ENCODE results near the gene DPH1.
A peak's percentile ranks its signal among the peaks of the same experiment; 100 is the strongest.

Gene DPH1

GRCh38 chr17:2022647-2023240 is 7.2 kb upstream of the DPH1 start:
- Histone ChIP-seq H3K4me3 (ENCODE audit: low read length) (no peak overlapping the region), H3K9ac (ENCODE audit: low read length) (no peak overlapping the region), H3K4me1 (ENCODE audit: control insufficient read depth, low read depth, low read length) (no peaks in the 10 kb centered on the region), H3K9me3 (ENCODE audit: control insufficient read depth, low read depth, low read length) (no peaks in the 10 kb centered on the region), H3K36me3 (ENCODE audit: control insufficient read depth, low read depth, low read length) (no peaks in the 10 kb centered on the region), H3K27me3 (ENCODE audit: control insufficient read depth, insufficient read depth, low read length) (peaks cover 95% of the 10 kb centered on the region), H3K27ac (ENCODE audit: low read length) (no peak overlapping the region)

DNA sequence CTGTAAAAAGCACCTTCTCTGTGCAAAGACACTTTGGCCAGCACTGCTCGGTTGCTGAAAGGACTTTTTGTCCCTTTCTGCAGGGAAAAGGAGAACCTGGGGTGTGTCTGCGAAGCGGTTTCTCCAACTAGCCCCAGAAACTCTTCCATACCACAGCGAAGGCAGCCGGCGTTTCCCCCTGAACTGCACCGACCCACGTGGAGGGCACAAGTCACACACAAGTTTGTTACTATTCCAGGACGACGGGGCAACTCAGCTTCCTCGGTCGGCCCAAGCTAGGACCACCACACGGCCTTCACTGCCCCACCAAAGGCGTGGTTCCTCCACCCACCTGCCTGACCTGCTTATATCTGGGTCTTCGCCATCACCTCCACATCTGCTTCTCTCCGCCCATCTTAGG is 6.7 kb upstream of the DPH1 start:
- Histone ChIP-seq H3K4me1 (ENCODE audit: control insufficient read depth, low read depth, low read length) (no peaks in the 10 kb centered on the region), H3K9ac (ENCODE audit: low read length) (no peak overlapping the region), H3K27me3 (ENCODE audit: control insufficient read depth, insufficient read depth, low read length) (peaks cover 95% of the 10 kb centered on the region), H3K4me3 (ENCODE audit: low read length) (no peak overlapping the region), H3K9me3 (ENCODE audit: control insufficient read depth, low read depth, low read length) (no peaks in the 10 kb centered on the region), H3K36me3 (ENCODE audit: control insufficient read depth, low read depth, low read length) (no peaks in the 10 kb centered on the region), H3K27ac (ENCODE audit: low read length) (no peak overlapping the region)

DNA sequence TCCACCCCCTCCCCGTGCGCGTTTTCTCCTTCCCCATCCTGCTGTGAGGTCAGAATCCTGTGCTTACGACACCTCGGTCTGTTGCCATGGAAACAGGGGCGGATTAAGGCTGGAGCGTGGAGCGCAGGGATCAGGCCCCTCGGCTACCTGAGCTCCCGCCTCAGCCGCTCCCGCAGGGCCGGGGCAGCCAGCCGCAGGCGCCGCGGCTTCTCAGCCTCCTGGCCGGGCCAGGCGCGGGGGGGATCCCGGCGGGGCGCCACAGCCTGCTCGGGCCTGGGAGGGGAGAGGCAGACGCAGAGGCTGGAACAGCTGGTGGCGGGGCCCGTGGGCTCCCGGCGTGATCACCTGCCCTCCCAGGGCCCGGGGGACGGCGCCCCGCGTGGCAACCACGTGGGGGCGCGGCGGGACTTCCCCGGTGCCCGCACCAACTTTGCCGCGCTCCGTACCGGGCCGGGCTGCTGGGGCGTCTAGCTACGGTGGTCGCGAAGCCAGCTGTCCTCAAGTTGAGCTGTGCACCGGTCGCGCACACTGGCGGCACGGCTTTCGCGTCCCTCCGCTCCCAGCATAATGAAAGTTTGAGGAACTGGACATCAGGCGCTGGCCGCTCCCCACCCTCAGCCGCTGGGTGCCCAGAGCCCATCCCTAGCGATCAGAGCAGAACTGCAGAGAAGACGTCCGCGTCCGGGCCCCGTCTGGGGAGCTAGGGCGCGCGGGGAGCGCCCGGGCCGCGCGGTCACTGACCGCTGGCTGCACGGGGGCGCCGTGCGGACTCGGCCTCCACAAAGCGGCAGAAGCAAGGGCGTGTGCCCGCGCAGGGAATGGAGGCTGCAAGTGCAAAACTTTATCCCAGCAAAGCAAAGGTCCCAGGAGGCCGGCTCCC is 6.0 kb upstream of the DPH1 start:
- no peaks in the 10 kb centered on the region for H3K36me3 ChIP-seq (ENCODE audit: control insufficient read depth, low read depth, low read length)
- H3K4me1 ChIP-seq (ENCODE audit: control insufficient read depth, low read depth, low read length), result no peaks in the 10 kb centered on the region
- no peak overlapping the region for H3K9ac ChIP-seq (ENCODE audit: low read length)
- peak overlapping the region; percentile 42 for H3K4me3 ChIP-seq (ENCODE audit: low read length)
- H3K27me3 ChIP-seq (ENCODE audit: control insufficient read depth, insufficient read depth, low read length), result peaks cover 95% of the 10 kb centered on the region
- no peak overlapping the region for H3K27ac ChIP-seq (ENCODE audit: low read length)
- no peaks in the 10 kb centered on the region for H3K9me3 ChIP-seq (ENCODE audit: control insufficient read depth, low read depth, low read length)

DNA sequence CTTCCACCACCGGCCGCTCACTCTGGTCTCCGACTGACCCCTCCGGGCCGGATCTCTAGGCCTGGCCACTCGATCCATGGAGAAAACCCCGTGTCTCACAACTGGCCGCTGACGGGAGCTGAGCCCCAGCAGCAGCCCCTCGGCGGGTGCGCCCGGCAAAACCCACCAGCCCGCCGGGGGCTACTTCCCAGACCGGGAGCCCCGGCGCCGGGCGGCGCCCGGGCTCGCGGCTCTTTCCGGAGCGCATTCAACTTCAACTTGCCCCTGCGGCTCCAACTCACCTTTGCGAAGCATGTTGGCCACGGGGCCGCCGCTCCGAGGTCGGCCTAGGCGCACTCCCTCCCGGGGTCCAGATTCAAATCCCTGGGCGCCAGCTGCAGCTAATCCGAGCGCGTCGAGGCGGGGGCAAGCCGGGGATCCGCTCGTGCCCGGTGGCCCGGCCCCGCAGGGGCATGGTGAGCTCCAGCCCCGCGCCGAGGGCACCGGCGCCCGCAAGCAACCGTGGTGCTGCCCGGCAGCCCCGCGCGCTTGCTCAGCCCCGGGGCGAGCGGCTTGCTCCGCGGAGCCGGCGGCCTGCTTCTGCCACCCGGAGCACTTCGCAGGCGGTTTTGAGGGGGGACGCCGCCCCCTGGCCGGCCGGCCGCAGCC is 5.3 kb upstream of the DPH1 start:
- peak overlapping the region; percentile 42 for H3K4me3 ChIP-seq (ENCODE audit: low read length)
- H3K9me3 ChIP-seq (ENCODE audit: control insufficient read depth, low read depth, low read length), result no peaks in the 10 kb centered on the region
- peaks cover 95% of the 10 kb centered on the region for H3K27me3 ChIP-seq (ENCODE audit: control insufficient read depth, insufficient read depth, low read length)
- H3K27ac ChIP-seq (ENCODE audit: low read length), result no peak overlapping the region
- H3K9ac ChIP-seq (ENCODE audit: low read length), result no peak overlapping the region
- H3K4me1 ChIP-seq (ENCODE audit: control insufficient read depth, low read depth, low read length), result peaks cover 3% of the 10 kb centered on the region
- H3K36me3 ChIP-seq (ENCODE audit: control insufficient read depth, low read depth, low read length), result no peaks in the 10 kb centered on the region

DNA sequence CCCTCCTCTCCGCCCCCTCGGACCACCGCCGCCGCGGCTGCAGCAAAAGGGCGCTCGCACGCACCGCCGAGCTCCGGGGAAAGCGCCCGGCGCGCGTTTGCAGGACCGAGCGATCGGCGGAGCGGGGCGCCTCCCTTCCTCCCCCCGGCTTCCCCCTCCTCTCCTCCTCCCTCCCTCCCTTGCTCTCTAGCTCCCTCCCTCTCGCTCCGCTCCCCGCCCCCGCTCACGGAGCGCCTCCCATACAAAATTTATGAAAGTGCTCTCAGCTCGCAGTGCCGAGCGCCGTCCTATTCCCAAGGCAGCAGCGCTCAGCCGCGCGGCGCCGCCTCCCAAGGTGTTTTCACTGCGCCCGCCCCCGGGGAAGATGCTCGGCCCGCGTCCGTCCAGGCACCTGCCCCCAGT is 4.7 kb upstream of the DPH1 start, which contains the start of gene RTN4RL1:
TSS of gene RTN4RL1 (minus strand) at position 115 of the 402 bp plus-strand sequence. CDS start 469 bp downstream, outside the sequence.
- Histone ChIP-seq H3K27me3 (ENCODE audit: control insufficient read depth, insufficient read depth, low read length) (peaks cover 91% of the 10 kb centered on the region), H3K4me3 (ENCODE audit: low read length) (peak within 1 kb of the TSS; percentile 42), H3K9me3 (ENCODE audit: control insufficient read depth, low read depth, low read length) (no peaks in the 10 kb centered on the region), H3K9ac (ENCODE audit: low read length) (no peak within 1 kb of the TSS), H3K4me1 (ENCODE audit: control insufficient read depth, low read depth, low read length) (peaks cover 4% of the 10 kb centered on the region), H3K36me3 (ENCODE audit: control insufficient read depth, low read depth, low read length) (no peaks in the 10 kb centered on the region), H3K27ac (ENCODE audit: low read length) (no peak within 1 kb of the TSS)

DNA sequence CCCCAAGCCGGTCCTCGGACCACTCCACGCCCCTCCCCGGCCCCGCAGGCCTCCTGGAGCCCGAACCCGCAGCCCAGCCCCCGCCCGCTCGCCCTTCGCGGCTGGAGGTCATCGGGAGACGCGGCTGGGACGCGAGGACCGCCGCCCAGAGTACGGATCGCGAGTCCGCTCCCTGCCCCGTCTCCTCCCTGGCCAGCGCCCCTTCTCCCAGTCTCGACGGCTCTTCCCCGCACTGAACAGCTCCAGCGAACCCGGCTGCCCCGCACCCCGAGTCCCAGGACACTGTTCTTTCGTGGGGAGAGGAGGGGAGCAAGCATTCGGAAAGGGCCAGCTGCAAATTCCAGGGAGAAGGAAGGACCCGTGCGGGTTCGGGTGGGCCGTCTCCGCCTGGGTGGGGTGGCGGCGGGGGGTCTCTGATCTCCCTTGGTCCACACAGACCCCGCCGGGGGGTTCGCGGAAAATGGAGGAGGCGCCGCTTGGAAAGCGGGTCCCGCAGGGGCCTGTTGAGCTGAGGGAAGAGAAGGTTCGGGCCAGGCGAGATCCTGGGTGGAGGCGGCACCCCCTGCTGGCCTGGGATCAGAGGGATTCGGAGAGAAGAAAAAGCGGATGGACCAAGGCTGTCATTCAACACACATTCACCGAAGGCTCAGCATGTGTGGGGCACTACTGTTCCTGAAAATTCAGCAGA is 4.2 kb upstream of the DPH1 start:
- peaks cover 86% of the 10 kb centered on the region for H3K27me3 ChIP-seq (ENCODE audit: control insufficient read depth, insufficient read depth, low read length)
- H3K9ac ChIP-seq (ENCODE audit: low read length), result no peak overlapping the region
- H3K9me3 ChIP-seq (ENCODE audit: control insufficient read depth, low read depth, low read length), result no peaks in the 10 kb centered on the region
- peak overlapping the region; percentile 42 for H3K4me3 ChIP-seq (ENCODE audit: low read length)
- H3K36me3 ChIP-seq (ENCODE audit: control insufficient read depth, low read depth, low read length), result no peaks in the 10 kb centered on the region
- H3K27ac ChIP-seq (ENCODE audit: low read length), result no peak overlapping the region
- peaks cover 5% of the 10 kb centered on the region for H3K4me1 ChIP-seq (ENCODE audit: control insufficient read depth, low read depth, low read length)

- Histone ChIP-seq H3K9ac (ENCODE audit: low read length) (no peak overlapping the region), H3K4me3 (ENCODE audit: low read length) (no peak overlapping the region), H3K27me3 (ENCODE audit: control insufficient read depth, insufficient read depth, low read length) (peaks cover 72% of the 10 kb centered on the region), H3K9me3 (ENCODE audit: control insufficient read depth, low read depth, low read length) (no peaks in the 10 kb centered on the region), H3K36me3 (ENCODE audit: control insufficient read depth, low read depth, low read length) (no peaks in the 10 kb centered on the region), H3K4me1 (ENCODE audit: control insufficient read depth, low read depth, low read length) (peaks cover 7% of the 10 kb centered on the region), H3K27ac (ENCODE audit: low read length) (no peak overlapping the region)
These were observed 2.3 kb upstream of the DPH1 start for GRCh38 chr17:2027528-2028233.

- H3K4me3 ChIP-seq (ENCODE audit: low read length), result no peak overlapping the region
- H3K9ac ChIP-seq (ENCODE audit: low read length), result no peak overlapping the region
- no peaks in the 10 kb centered on the region for H3K36me3 ChIP-seq (ENCODE audit: control insufficient read depth, low read depth, low read length)
- no peaks in the 10 kb centered on the region for H3K9me3 ChIP-seq (ENCODE audit: control insufficient read depth, low read depth, low read length)
- H3K27ac ChIP-seq (ENCODE audit: low read length), result no peak overlapping the region
- peaks cover 7% of the 10 kb centered on the region for H3K4me1 ChIP-seq (ENCODE audit: control insufficient read depth, low read depth, low read length)
- H3K27me3 ChIP-seq (ENCODE audit: control insufficient read depth, insufficient read depth, low read length), result peaks cover 66% of the 10 kb centered on the region
These were observed 1.7 kb upstream of the DPH1 start for GRCh38 chr17:2028234-2028614.

- Histone ChIP-seq H3K9me3 (ENCODE audit: control insufficient read depth, low read depth, low read length) (no peaks in the 10 kb centered on the region), H3K9ac (ENCODE audit: low read length) (no peak overlapping the region), H3K27ac (ENCODE audit: low read length) (no peak overlapping the region), H3K36me3 (ENCODE audit: control insufficient read depth, low read depth, low read length) (no peaks in the 10 kb centered on the region), H3K4me1 (ENCODE audit: control insufficient read depth, low read depth, low read length) (peaks cover 8% of the 10 kb centered on the region), H3K27me3 (ENCODE audit: control insufficient read depth, insufficient read depth, low read length) (peaks cover 61% of the 10 kb centered on the region), H3K4me3 (ENCODE audit: low read length) (no peak overlapping the region)
These were observed 1.2 kb upstream of the DPH1 start for GRCh38 chr17:2028737-2029136.

- Histone ChIP-seq H3K36me3 (ENCODE audit: control insufficient read depth, low read depth, low read length) (no peaks in the 10 kb centered on the region), H3K4me1 (ENCODE audit: control insufficient read depth, low read depth, low read length) (peaks cover 11% of the 10 kb centered on the region), H3K27me3 (ENCODE audit: control insufficient read depth, insufficient read depth, low read length) (peaks cover 41% of the 10 kb centered on the region), H3K4me3 (ENCODE audit: low read length) (peak overlapping the region; percentile 100), H3K9ac (ENCODE audit: low read length) (no peak overlapping the region), H3K27ac (ENCODE audit: low read length) (no peak overlapping the region), H3K9me3 (ENCODE audit: control insufficient read depth, low read depth, low read length) (no peaks in the 10 kb centered on the region)
These were observed 818 bp downstream of the DPH1 start for GRCh38 chr17:2030779-2031163.

DNA sequence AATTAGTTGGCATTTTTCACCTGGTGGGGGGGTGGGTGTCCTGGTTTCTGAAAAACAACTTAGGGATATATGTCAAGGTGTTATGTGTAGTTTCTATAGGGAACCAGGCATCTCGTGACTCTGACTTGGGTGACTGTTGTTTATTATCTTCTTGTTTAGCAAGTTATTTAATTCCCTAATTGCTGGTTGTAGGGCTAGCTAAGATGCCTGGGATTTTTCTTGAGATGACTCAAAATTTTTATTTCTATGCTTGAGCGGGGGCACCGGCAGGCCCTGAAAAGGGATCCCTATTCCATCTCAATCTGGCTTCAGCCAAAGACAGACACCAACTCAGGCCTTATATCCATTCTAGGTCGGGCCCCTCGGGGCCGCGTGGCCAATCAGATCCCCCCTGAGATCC is 3.2 kb downstream of the DPH1 start:
- H3K27me3 ChIP-seq (ENCODE audit: control insufficient read depth, insufficient read depth, low read length), result peaks cover 17% of the 10 kb centered on the region
- peaks cover 11% of the 10 kb centered on the region for H3K4me1 ChIP-seq (ENCODE audit: control insufficient read depth, low read depth, low read length)
- H3K9ac ChIP-seq (ENCODE audit: low read length), result no peak overlapping the region
- peaks cover 3% of the 10 kb centered on the region for H3K36me3 ChIP-seq (ENCODE audit: control insufficient read depth, low read depth, low read length)
- no peaks in the 10 kb centered on the region for H3K9me3 ChIP-seq (ENCODE audit: control insufficient read depth, low read depth, low read length)
- H3K4me3 ChIP-seq (ENCODE audit: low read length), result no peak overlapping the region
- no peak overlapping the region for H3K27ac ChIP-seq (ENCODE audit: low read length)
